Activated gamma-delta T cell treated with Interleukin-2 at 50 U/mL for 16 hours (primary cell): ENCODE data around the gene S100A1.
"Not testable (repeated sequence)": the region's sequence is repeated elsewhere in the genome, so short reads cannot be mapped to it uniquely, and the experiment has no call there.

ENCODE experiments used
- DNase-seq: peaks from one replicate; pipeline ENCODE4 v3.0.0-alpha.2; 2020

The S100A1 gene

DNA sequence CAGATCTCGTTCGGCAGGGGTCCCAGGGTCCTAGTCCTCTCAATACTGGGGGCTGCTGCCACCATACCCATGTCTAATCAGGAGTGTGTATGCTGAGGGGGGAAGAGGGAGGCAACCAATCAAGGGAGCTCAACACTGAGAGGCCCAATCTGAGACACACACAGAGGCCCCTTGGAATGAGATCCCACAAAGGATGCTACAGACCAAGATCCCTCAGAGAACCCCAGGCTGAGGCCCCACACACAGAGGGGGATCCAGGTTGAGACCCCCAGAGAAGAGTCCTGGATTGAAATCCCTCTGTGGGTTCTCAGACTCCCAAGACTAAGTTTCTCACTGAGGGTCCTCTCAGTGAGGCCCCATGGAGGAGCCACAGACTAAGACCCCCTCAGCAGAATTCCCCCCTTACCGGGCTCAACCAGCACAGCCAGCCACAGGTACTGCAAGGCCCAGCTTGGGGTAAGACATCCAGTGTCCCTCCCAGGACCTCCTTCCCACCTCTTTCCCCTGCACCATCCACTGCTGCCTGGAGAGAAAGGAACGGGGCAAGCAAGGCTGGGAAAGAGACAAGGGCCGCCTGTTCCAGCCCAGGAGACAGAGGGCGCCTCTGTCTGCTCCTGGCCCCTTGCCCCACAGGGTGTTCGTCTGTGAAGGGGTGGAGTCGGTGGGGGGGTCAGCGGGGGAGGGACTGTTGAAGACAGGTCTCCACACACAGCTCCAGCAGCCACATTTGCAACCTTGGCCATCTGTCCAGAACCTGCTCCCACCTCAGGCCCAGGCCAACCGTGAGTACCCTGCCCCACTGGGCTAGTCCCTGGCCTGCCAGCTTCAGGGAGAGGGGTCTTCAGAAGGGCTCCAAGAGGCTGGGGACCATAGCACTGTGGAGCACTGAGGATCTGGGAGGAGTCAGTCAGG lies at the start of gene S100A1:
TSS of gene S100A1 (plus strand) at position 720 of the 912 bp plus-strand sequence. CDS start 2,088 bp downstream, outside the sequence.
- no peak for DNase-seq

DNA sequence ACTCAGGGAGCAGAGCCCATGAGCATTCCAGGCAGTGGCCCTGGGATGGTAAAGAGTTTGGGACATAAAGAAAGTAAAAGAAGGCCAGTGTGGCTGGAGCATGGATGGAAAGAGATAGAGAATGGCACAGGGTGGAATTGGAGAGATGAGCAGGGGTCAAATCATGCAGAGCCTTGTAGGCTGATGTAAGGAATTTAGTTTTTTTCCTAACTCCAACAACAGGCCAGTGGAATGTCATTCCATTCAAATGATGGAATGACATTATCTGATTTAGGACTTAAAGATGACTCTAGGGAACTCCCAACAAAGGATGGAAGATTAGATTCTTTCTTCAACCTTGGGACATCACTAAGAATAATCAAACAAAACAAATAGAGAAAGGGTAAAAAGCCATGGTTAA lies 49.7 kb upstream of the S100A1 start:
- no peak for DNase-seq

DNA sequence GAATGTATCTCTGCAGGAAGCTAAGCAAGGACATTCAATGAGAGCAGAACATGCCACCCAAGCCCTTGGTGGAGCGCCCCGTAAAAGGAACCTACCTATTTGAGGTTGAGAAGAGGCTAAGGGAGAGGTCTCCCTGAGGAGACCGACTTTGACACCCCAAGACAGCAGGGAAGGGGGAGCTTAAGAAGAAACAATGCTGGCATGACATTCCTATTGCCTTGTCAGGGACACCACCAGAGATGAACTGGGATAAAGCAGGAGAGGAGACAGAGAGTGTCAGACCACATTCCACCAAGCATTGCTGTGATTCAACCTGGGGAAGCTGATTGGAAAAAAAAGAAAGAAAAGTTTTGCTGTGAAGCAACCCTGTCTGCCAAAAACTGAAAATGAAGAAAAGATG lies 49.3 kb upstream of the S100A1 start:
- no peak for DNase-seq

DNA sequence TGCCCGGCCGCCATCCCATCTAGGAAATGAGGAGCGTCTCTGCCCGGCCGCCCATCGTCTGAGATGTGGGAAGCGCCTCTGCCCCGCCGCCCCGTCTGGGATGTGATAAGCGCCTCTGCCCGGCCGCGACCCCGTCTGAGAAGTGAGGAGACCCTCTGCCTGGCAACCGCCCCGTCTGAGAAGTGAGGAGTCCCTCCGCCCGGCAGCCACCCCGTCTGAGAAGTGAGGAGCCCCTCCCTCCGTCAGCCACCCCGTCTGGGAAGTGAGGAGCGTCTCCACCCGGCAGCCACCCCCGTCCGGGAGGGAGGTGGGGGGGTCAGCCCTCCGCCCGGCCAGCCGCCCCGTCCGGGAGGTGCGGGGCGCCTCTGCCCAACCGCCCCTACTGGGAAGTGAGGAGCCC lies 45.4 kb upstream of the S100A1 start:
- not testable (repeated sequence) for DNase-seq

GRCh38 chr1:153583514-153583913 lies 44.7 kb upstream of the S100A1 start:
- DNase-seq, result not testable (repeated sequence)

GRCh38 chr1:153583976-153584375 lies 44.3 kb upstream of the S100A1 start:
- DNase-seq, result no peak

- DNase-seq, result no peak
Observed at GRCh38 chr1:153585006-153585405, 43.2 kb upstream of the S100A1 start.

DNA sequence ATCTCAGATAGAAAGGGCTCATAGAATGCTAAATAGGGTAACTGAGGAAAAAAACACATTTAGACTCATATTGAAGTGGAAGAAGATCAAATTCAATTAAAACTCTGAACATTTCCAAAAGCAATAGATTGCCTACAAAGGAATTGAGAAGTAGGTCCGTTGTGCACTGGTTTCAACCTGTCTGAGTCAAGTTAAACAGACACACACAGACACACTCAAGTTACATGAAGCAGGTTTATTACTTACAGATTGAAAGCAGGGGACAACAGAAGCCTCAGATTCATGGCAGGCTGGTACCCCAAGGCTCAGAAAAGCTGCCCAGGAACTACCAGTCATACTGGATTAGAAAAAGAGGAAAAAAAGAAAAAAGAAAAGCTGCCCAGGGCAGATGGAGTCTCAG lies 41.9 kb upstream of the S100A1 start:
- DNase-seq, result no peak

- no peak for DNase-seq
Observed at GRCh38 chr1:153587314-153587713, 40.9 kb upstream of the S100A1 start.

DNA sequence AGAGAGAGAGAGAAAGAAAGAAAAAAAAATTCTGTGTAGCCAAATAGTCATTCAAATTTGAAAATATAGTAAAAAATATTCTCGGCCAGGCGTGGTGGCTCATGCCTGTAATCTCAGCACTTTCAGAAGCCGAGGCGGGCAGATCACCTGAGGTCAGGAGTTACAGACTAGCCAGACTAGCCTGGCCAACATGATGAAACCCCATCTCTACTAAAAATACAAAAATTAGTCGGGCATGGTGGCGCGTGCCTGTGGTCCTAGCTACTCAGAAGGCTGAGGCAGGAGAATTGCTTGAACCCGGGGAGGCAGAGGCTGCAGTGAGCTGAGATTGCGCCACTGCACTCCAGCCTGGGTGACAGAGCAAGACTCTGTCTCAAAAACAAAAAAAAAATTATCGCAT lies 40.2 kb upstream of the S100A1 start:
- DNase-seq, result not testable (repeated sequence)

GRCh38 chr1:153588482-153588881 lies 39.8 kb upstream of the S100A1 start:
- no peak for DNase-seq

- no peak for DNase-seq
Observed at GRCh38 chr1:153592748-153593147, 35.5 kb upstream of the S100A1 start.

DNA sequence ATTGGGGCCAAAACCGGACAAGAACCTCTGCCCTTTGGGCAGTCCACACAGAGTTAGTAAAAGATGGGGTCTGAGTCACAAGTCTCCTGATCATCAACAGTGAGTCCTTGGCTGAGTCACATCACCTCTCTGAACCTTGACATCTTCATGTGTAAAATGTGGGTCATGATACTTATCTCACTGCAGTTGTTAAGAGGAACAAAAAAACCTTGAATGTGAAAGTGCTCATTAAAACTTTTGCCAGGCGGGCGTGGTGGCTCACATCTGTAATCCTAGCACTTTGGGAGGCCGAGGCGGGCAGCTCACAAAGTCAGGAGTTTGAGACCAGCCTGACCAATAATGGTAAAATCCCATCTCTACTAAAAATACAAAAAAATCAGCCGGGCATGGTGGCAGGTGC lies 31.0 kb upstream of the S100A1 start:
- no peak for DNase-seq

DNA sequence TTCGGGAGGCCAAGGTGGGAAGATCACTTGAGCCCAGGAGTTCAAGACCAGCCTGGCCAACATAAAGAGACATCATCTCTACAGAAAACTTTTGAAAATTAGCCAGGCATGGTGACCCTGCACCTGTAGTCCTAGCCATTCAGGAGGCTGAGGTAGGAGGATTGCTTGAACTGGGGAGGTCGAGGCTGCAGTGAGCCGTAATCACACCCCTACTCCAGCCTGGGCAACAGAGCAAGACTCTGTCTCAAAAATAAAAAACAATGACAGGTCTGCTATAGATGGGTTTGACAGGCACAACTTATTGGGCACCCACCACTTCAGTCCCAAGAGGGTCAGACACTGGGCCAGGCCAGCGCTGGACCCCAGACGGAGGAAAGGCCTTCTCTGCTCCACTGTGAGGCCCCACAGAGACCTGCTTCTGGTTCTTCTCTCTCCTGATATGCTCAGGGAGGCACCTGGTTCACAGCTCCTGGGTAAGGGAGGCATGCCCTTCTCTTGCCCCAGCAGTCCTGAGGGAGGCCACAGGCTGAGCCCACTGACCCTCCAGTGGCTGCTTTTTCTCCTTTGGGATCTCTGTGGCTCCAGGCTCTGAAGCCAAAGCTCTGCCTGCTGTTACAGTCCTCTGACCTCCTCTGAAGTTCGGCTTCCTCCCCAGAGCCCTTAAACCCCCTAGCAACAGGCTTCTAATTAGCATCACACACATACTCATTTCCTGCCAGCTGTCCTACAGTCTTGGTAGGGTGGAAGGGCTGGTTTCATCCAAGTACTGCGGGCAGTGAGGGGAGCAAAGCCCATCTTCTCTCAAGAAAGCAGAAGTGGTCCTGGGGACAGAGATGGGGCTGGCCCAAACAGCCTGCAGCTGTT lies 29.7 kb upstream of the S100A1 start:
- DNase-seq, result peak; percentile 10

GRCh38 chr1:153599847-153600246 lies 28.4 kb upstream of the S100A1 start:
- DNase-seq, result no peak

- no peak for DNase-seq
Observed at GRCh38 chr1:153602749-153603148, 25.5 kb upstream of the S100A1 start.

- no peak for DNase-seq
Observed at GRCh38 chr1:153606194-153606593, 22.0 kb upstream of the S100A1 start.

GRCh38 chr1:153607381-153607780 lies 20.9 kb upstream of the S100A1 start:
- DNase-seq, result no peak

DNA sequence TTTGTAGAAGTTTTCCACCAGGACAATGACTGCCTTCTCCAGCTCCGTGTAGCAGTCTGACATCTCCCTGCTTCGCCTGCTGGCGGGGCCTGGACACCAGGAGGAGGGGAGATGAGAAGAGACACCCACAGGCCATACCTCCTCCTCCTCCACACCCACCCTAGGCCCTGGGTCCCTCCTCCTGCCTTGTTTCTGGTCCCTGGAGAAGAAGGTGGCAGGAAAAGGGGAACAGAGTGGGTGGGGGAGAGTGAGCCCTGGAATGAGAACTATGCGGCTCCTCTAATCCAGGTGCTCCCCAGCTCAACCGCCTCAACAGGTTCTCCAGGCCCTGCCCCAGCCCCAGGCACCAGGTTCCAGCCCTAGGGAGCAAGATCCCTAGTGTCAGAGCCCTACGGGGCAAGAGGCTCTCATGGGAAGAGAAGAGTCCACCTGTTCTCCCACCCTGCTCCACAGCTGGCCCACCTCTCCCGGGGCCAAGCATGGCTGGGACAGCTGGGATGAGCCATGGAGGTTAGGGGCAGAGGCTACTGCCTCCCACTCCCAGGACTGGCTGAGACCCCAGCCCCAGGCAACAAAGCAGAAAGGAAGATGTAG lies 20.0 kb upstream of the S100A1 start:
- no peak for DNase-seq

DNA sequence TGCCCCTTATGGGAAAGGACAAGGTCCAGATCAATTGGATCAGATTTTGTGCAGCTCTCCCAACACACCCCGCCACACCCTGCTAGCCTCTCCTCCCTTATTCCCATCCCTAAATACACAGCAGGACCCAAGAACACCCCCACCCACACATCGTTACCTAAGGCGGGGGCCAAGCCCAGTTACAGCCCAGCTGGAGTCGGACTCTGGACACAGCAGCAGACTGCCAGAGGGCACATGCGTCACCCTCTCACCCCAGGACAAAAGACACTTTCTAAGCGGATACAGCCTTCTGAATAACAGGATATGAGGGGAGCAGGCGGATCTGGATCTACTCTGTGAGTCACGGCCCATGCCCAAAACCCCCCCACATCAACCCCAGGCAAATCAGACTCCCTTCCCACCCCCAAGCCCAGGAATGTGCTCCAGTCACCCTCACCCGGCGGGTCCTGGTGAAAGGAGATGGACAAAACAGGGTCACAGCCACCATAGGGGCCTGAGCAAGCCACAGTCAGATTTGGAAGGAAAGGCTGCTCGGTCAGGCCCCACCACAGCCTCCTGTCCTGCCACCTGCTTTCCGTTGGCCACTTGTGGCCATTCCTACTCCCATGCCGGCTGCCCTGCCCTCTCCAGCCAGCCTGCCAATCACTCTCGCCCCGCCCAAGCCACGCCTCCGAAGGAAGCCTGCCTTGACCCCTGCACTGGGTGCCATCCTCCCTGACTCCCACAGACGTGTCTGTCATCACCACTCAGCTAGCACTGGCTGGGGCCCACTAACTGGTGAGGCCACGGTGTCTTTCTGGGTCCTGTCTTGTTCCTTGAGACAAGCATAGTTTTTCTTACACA lies 19.3 kb upstream of the S100A1 start:
- DNase-seq, result no peak

DNA sequence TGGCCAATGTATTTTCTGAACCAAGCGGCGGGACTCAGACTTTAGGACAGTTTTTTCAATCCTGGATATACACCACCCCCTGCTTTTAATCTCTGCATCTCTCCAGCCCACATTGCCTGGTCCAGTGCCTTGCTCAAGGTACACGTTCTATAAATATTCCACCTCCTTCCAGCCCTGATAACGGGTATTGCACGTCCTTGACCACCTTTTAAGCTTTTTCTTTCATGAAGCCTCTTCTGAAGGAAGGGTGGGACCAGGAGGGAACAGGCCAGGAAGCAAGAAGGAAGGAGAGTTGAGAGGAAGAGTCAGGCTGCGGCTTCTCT lies 18.7 kb upstream of the S100A1 start:
- no peak for DNase-seq

DNA sequence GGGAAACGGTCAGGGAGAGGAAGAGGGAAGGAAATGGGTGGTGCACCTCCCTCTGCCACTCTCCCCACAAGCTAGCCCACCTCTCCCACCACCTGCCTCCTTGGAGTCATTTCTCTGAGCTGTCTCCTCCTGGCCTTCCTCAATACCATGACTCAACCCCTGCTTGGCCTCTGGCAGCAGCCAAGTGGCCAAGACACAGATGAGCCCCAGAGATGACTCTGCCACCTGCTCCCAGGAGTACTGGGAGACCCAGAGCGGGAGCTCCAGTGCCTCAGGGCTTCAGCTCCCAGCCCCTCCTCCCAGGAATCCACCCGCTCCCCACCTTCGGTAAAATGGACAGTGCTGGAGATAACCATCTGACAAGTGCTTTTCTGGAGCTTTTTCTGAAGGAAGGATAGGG lies 17.9 kb upstream of the S100A1 start:
- no peak for DNase-seq
